HG02588 (cell line): Measurements from ENCODE around the gene KLK10.
"Not testable (repeated sequence)": the region's sequence is repeated elsewhere in the genome, so short reads cannot be mapped to it uniquely, and the experiment has no call there.

Source experiments
- ATAC-seq: cut with Tn5 transposase; IDR thresholded peaks from one replicate; pipeline ENCODE4 v1.9.1; 2021; ENCODE audit warnings: mild to moderate bottlenecking, moderate library complexity; ENCODE audit not compliant: unreplicated experiment

KLK10 gene

DNA sequence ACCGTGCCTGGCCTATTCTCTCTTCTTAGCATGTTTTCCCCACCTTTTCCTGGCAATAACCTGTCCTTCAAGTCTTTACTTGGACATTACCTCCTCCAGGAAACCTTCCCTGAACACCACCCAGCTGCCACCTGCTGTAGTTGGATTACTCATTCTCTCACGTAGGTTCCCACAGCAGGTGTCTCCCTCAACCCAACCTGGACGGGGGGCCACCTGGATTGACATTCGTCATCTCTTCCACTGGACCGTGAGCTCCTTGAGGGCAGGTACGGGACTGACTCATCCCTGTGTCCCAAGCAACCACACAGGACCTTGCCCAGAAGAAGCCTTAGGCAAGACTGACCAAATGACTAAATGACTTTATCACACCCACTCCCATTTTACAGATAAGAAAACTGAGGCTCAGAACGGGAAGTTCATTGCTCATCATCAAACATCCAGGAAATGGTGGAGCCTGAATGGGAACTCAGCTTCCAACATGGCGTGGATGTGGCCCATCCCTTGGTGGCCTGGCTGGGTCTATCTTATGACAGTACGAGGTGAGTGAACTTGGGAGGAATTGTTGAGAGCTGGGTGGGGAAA lies 46.6 kb downstream of the KLK10 start:
- no peak for ATAC-seq

DNA sequence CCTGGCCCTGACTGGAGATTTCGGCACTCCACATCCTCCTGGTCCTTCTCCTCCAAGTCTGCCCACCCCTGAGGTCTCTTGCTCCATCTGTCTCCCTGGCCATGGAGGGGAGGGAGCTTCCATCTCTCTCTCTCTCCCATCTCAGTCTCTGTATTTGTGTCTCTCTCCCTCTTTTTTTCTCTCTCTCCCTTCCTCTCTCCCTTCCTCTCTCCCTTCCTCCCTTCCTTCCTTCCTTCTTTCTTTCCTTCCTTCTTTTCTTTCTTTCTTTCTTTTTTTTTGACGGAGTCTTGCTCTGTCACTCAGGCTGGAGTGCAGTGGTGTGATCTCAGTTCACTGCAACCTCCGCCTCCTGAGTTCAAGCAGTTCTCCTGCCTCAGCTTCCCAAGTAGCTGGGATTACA lies 49.7 kb downstream of the KLK10 start:
- not testable (repeated sequence) for ATAC-seq

DNA sequence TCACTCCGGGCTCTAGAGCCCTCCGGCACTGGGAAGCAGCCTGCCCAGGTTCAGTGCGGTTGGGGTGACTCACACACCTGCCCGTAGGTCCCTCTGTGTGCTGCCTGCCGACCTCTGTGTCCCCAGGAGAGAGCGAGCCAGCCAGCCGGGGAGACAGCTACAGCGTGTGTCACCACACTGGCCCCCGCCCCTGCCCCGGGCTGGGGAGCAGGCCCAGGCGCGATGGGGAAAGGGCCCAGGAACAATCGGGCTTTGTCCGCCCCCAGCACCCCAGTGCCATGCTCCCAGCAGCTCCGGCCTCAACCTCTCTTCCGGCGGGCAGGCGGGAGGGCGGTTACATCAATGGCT lies 50.1 kb downstream of the KLK10 start, which contains the start of gene KLK6:
KLK6 (minus strand) TSS at position 179 of the 348 bp plus-strand sequence. CDS start 1,487 bp downstream, outside the sequence.
- ATAC-seq = no peak

DNA sequence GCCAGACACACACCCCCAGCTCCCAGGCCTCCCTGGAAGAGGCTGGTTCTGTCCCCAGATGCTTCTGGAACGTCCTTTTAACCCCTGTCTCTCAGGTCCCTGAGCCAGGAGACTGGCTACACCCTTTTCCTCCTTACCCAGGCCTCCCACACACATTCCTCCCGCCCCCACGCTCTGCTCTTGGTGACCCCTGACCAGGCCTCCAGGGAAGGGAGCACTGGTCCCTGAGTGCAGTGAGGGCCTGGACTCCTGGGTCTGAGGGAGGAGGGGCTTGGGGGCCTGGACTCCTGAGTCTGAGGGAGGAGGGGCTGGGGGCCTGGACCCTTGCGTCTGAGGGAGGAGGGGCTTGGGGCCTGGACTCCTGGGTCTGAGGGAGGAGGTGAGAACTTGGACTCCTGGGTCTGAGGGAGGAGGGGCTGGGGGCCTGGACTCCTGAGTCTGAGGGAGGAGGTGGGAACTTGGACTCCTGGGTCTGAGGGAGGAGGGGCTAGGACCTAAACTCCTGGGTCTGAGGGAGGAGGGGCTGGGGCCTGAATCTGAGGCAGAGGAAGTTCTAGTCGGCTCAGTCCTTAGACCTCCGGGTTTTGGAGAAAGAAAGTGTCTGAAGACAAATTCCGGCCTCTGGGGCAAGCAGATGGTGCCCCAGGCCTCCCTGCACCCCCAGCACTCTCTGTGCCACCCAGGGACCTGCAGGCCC lies 50.6 kb downstream of the KLK10 start:
- ATAC-seq = no peak

DNA sequence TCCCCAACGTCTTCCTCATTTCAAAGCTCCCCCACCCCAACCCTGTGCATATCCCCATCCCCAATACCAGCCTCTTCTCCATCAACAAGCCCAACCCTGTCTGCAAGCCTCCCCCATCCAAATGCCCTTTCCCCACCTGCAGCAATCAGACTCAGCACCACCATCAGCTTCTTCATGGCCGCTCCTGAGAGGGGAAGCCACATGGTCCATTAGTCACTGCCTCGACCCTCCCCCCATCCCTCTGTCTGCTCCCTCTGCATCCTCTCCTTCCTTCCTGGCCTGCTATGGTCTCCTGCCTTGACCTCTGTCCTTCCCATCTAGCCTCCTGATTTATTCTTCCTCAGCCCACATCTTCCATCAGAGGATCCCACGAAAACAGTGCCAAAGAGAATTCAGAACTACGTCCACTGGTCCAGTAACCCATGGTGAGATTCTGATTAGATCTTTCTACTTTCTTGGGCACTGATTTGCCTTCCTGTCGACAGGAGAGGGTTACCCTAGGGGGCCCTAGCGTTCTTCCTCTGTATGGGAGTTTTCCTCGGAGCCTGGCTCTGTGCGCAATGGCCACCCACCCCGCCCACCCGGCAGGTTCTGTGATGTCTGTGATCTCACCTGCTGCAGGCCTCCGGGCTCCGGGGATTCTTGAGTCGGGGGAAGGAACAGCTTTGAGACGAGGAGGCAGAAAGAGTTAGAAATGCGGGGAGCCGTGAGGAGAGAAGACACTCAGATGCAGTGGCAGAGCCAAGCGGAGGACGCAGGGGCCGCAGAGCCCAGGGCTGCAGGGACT lies 51.4 kb downstream of the KLK10 start:
- no peak for ATAC-seq

DNA sequence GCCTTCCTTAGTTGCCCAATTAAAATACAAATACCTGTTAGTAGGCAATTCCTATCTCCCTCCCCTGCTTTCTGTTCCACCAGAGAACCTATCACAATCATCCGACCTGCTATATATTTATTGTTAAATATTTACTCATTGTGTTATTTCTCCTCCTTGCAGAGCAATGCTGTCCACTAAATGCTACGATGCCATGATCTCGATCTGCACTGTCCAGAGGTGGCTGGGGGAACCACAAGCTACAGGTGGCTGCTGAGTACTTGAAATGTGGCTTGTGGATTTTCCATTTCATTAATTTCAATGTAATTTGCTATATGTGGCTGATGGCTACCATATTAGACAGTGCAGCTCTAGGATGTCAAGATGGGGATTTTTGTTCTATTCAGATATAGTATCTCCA lies 55.2 kb downstream of the KLK10 start:
- ATAC-seq = no peak

DNA sequence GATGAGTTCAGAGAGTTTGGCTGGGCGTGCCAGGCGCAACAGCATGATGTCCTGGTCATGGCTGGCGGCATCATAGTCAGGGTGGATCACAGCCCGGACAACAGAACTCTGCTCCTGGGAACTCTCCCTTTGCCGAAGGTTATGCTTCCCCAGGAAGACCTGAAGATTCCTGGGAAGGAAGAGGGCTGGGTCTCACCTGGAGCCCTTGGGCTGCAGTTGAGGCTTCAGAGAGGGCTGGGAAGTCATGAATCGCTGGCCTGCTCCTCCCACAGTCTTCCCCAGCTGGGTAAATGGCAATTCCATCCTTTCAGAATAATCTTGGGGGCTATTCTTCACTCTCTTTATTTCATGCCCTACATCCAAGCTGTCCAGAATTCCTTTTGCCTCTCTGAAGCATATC lies 56.1 kb downstream of the KLK10 start:
- ATAC-seq = no peak
